GM10847 (cell line): ENCODE measurements around the gene IL13.
A peak's percentile ranks its signal among the peaks of the same experiment; 100 is the strongest.

ENCODE experiments used
- POLR2A ChIP-seq: IDR thresholded peaks from 2 replicates; pipeline ENCODE4 v1.6.1; 2011; ENCODE audit not compliant: insufficient read length; ENCODE audit errors: extremely low read depth

The IL13 gene

DNA sequence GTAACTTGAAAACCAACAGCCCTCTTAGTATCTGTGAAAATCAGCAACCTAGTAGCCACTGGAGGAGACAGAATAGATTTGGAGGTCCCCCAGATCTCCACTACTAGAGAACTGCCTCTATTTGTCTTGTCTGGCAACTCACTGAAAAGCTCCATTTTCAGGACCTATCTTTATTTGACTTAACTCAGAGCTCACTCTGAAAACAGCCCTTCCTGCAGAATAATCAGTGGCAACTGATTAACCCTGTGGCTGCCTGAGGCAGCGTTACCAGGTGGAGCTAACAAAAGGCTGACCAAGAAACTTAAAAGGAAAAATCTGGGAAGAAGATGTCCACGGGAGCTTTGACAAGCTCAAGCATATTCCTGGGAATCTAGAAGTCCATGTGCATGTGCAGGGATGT lies 10.5 kb upstream of the IL13 start:
- TF ChIP-seq POLR2A, result no peak

DNA sequence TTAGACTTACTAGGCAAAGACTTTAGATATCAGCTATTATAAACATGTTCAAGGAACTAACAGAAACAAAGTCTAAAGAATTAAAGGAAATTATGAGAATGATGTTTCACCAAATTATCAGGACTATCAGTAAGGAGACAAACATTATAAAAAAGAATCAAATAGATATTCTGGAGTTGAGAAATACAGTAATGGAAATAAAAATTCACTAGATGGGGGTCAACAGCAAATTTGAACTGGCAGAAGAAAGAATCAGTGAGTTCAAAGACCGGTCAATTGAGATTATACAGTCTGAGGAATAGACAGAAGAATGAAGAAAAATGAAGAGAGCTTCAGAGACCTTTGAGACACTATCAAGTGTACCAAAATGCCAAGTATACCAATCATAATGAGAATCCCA lies 9.6 kb upstream of the IL13 start:
- no peak for TF ChIP-seq POLR2A

DNA sequence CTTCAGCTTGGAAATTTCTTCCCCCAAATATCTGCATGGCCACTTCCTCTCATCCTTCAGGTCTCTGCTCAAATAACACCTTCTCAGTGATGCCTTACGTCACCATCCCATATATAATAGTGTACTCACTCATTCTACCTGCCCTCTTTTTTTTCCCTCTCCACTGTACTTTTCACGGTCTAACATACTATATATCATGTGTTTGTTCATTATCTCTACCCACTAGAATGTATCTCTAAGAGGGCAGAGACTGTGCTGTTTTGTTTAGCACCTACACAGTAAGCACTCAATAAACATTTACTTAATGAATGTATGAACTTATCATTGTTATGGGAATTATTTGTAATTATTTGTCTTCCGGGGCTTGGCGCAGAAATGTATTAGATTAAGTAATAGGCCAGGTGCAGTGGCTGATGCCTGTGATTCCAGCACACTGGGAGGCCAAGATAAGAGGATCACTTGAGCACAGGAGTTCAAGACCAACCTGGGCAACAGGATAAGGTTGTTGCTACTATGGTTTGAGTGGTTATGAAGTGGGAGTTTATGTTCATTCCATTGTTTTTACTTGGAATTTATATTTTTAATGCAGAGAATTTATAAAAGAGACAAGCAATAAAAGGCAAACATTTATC lies 6.0 kb upstream of the IL13 start:
- TF ChIP-seq POLR2A, result no peak

DNA sequence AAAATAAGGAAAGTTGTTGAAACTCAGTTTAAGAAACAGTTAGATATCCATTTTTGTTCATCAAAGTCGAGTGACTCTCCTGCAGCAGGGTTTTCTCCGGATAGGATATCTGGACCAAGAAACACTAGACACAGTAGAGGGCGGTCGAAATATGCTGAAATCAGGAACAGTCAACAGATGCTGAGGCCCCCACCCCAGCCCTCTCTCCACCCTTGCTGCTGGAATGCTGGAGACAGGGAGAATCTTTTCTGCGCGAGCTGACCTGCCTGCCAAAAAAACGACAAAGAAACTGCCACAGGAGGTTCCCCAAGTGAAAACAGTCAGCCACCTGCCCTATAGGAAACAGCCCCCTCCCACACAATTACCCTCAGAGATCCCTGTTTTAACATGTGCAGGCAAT lies 4.3 kb upstream of the IL13 start:
- no peak for TF ChIP-seq POLR2A

DNA sequence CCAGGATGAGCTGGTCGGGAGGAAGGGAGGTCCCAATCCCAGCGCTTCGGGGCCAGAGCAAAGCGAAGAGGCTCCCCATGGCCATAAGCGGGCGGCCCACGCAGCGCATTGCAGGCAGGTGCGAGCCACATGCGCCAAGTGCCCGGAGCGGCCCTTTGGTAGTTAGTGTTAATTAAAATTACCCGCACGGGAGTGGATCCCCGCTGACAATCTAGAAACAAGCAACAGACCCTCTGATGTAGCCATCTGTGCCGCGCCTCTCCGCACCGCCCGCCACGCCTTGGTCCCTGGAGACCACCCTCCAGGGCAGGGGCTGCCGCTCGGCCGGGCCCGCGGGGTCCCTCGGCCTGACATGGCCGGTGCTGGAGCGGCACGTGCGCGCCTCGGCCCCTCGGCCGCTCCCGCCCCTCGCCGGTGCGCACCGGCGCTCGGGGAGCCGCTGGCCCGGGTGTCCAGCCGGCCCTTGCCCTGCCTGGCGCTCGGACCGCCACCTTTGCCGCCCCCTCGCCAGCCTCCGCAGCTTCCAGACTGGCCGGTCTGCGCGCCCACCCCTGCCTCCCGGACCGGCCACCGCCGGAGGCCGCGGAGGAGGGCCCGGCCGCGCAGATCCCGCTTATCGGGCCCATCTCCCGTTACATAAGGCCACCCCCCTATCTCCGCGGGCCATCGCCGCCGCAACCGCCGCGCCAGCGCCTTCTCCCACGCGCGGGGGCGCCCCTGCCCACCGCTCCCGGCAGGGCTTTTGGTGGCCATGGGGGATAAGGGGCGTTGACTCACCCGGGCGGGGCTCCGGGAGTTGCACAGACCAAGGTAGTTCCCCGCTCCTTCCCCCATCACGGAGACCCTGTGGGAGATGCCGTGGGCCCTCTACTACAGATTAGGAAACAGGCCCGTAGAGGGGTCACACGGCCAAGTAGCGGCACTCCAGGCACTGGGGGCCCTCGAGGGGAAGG lies 1.9 kb upstream of the IL13 start:
- TF ChIP-seq POLR2A, result no peak

DNA sequence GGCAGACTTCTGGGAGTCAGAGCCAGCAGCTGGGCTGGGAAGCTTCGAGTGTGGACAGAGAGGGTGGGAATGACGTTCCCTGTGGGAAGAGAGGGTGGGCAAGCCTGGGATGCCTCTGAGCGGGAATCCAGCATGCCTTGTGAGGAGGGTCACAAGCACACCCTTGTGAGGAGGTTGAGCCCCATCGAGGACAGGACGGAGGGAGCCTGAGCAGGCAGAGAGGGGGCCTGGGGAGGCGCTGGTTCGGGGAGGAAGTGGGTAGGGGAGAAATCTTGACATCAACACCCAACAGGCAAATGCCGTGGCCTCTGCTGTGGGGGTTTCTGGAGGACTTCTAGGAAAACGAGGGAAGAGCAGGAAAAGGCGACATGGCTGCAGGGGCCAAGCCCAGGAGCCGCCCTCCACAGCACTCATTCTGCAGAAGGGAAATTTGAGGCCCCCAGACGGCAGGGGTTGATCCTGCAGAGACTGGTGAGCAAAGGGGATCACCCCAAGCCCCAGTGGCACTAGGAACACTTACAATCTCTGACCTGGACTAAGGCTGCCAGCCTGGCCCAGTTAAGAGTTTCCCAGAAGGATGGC lies 1.1 kb upstream of the IL13 start:
- no peak for TF ChIP-seq POLR2A

DNA sequence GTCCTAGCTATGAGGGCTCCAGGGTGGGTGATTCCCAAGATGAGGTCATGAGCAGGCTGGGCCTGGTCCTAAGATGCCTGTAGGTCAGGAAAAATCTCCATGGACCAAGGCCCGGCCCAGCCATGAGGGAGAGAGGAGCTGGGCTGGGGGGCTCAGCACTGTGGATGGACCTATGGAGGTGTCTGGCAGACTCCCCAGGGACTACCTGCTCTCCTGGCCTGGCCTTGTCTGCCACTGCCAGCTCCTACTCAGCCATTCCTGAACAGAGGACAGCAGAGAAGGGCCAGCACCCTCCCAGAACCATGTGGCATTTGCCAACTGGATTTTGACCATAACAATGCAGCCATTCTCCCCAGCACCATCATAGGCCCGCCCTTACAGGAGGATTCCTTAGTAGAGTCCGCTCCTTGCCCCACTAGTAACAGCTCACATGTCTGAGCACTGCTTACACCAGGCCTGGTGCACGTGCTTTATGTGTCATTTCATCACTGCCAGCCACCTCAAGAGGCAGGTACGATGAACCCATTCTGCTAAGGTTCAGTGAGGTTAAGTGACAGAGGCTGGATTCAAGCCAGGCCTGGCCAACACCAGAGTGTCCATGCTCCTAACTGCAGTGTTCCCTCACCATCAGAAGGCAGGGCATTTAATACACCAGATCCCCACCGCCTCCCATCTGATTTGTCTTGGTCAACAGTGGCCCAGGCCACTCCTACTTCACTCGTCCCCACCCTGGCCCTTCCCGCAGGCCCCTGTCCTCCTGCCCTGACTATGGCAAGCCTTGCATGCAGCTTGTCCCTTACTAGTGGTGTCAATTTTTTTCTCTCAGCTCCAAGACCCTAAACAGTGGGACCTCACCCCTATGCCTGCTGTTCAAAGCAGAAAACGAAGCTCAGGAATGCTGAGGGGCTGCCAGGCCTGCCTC lies 669 bp downstream of the IL13 start:
- TF ChIP-seq POLR2A, result no peak

DNA sequence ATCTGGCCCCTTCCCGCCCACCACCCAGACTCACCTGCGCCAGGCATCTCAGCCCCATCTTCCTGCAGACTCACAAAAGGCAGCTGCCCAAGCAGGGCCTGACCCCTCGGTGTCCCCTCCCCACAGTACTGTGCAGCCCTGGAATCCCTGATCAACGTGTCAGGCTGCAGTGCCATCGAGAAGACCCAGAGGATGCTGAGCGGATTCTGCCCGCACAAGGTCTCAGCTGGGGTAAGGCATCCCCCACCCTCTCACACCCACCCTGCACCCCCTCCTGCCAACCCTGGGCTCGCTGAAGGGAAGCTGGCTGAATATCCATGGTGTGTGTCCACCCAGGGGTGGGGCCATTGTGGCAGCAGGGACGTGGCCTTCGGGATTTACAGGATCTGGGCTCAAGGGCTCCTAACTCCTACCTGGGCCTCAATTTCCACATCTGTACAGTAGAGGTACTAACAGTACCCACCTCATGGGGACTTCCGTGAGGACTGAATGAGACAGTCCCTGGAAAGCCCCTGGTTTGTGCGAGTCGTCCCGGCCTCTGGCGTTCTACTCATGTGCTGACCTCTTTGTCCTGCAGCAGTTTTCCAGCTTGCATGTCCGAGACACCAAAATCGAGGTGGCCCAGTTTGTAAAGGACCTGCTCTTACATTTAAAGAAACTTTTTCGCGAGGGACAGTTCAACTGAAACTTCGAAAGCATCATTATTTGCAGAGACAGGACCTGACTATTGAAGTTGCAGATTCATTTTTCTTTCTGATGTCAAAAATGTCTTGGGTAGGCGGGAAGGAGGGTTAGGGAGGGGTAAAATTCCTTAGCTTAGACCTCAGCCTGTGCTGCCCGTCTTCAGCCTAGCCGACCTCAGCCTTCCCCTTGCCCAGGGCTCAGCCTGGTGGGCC lies 1.9 kb downstream of the IL13 start:
- TF ChIP-seq POLR2A, result no peak

DNA sequence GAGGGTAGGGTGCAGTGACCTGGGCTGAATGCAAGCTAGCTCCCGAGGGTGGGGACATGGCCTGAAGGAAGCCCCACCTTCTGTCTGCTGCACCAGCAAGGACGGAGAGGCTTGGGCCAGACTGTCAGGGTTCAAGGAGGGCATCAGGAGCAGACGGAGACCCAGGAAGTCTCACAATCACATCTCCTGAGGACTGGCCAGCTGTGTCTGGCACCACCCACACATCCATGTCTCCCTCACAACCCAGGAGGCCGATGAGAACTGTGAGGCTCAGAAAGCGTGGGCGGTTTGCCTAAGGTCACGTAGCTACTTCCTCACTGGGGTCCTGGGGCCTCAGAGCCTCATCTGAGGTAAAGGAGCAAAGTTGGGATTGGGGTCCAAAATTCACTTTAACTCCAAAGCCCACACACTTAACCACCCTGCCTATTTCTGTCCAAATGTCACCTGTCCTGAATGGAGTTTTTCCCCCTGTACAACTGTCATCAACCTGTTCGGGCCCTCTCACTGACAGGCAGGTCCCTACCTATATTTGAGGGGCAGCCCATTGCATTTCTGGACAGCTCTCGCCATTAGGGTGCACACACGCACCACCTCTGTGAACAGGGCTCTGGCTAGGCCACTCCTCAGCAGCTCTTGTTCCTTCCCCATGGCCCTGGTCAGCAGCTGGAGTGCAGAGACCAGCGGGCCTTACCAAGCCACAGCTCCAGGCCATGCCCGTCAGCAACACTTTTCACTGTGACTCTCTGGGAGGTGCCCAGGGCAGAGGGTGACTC lies 3.4 kb downstream of the IL13 start:
- TF ChIP-seq POLR2A, result no peak

DNA sequence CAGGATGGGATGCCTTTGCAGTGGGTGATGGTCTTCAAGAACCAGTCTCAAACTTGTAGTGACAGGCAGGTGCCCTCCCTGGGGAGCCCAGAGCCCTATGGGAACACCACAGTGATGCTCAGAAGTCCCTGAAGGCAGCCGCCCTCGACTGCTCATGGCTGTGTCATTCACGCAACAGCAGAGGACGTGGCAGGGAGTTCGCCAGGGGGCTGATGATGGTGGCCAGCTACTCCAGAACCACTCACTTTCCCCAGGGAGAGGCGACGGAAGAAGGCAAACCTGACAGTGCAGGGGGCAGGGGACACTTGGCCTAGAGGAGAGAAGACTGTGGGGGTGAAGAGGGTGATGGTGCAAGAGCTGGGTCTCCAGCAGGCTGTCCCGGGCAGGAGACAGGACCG lies 4.0 kb downstream of the IL13 start:
- no peak for TF ChIP-seq POLR2A

DNA sequence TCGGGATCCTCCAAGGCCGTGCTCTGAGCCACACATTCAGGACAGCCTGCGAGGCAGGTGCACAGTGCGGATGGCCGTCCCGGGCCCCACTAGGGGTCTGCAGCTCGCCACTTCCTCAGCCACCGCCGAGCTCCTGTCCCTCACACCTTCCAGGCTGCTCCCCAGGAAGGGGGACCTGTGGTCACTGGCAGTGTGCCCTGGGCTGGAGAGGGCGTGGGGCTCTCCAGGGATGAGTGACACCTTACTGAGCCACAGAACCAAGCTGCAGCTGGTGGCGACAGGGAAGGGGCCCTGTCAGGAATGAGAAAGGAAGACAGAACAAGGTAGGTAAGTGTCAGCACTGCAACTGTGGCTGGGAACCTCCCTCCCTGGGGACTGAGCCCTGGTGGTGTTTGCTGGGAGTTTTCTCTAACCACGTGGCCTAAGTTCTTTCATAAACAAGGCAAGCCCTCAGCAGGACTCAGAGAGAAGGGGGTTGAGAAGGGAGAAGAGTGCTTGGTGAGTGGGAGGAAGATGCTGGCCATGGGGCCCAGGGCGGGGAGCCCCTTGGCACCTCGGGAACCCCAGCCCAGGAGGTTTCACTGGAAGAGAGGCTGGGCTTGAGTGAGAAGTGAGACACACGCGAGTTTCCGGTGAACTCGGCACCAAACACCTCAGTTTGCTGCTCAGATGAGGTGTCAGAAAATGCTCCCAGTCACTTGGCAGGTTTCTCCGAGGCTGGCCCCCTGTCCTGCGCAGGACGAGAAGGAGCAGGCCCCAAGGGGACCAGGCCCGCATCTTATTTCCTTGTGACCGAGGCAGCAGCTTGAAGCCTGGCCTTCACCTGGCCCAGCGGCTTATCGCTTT lies 5.2 kb downstream of the IL13 start:
- peak; percentile 8 for TF ChIP-seq POLR2A
